ENCODE data around the gene HEXB. TPM values are rescaled to one million over a fixed set of nuclear protein-coding genes. Genes with fewer than 3 reads are reported as not detected.

HEXB gene
- total RNA-seq (2014; rRNA removed; shearing (Covaris generic)): 125 and 150 TPM in 2 replicates

DNA sequence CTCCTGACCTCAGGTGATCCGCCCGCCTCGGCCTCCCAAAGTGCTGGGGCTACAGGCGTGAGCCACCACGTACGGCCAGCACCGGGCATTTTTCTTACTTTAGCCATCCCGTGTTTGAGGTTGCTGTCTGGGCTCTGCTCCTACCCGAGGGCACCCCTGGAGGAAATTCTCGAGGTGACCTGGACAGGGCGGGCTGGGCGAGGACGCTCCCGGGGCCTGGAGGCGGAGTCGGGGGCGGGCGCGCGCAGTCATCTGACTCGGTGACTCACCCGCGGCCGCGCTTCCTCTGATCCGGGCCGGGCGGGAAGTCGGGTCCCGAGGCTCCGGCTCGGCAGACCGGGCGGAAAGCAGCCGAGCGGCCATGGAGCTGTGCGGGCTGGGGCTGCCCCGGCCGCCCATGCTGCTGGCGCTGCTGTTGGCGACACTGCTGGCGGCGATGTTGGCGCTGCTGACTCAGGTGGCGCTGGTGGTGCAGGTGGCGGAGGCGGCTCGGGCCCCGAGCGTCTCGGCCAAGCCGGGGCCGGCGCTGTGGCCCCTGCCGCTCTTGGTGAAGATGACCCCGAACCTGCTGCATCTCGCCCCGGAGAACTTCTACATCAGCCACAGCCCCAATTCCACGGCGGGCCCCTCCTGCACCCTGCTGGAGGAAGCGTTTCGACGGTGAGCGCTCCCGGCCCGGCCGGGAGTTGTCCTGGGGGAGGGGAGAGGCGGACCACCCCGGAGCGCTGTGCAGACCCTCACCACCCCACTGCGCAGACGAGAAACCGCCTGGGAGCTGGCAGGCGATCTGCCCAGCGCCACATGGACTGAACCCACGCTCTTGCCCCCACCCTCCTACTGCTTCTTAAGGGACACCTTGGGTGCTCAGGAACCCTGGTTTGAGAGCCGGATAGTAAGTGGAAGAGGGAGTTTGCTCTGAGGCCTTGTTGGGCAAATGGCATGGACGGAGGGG lies at the start of gene HEXB:
Gene HEXB (plus strand): TSS at position 334 of the 952 bp plus-strand sequence. CDS start 28 bp downstream, at position 362.
- DNase-seq (ENCODE audit: low read depth): peak; percentile 95

GRCh38 chr5:74636149-74636548 lies 48.9 kb upstream of the HEXB start:
- DNase-seq (ENCODE audit: low read depth): no peak

- no peak for DNase-seq (ENCODE audit: low read depth)
Measured at GRCh38 chr5:74636552-74636951, 48.5 kb upstream of the HEXB start.

- no peak for DNase-seq (ENCODE audit: low read depth)
Measured at GRCh38 chr5:74638544-74638969, 46.5 kb upstream of the HEXB start.

GRCh38 chr5:74638970-74639806 lies 45.8 kb upstream of the HEXB start:
- peak; percentile 45 for DNase-seq (ENCODE audit: low read depth)

GRCh38 chr5:74639807-74640449 lies 45.1 kb upstream of the HEXB start:
- peak; percentile 49 for DNase-seq (ENCODE audit: low read depth)

DNA sequence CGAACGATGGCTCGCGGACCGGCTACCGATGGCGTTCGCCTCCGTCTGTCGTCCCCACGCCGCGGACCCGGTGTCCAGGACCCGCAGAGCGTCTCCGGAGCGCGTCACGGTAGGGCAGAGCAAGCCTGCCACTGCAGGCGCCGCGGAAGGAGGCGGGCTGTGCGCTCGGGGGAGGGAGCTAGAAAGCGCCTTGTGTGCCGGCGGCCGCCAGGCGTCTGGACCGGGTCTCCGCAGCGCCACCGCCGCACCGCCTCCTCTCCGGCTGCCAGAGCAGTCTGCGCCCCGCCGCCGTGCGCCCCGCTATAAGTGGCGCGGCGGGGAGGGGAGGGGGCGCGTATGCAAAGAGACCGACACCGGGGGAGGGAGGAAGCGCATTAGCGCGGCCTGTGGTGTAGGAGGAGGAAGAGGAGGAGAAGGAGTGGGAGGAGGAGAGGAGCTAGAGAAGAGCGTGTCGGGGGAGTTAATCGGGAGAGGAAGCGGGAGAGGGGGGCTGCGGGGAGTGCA lies 44.5 kb upstream of the HEXB start, which contains the start of gene ENC1:
Gene ENC1 (minus strand): TSS at position 279 of the 504 bp plus-strand sequence. CDS start 4,243 bp downstream, outside the sequence.
- peak; percentile 96 for DNase-seq (ENCODE audit: low read depth)

- peak; percentile 92 for DNase-seq (ENCODE audit: low read depth)
Measured at GRCh38 chr5:74640954-74641734, 43.9 kb upstream of the HEXB start.

DNA sequence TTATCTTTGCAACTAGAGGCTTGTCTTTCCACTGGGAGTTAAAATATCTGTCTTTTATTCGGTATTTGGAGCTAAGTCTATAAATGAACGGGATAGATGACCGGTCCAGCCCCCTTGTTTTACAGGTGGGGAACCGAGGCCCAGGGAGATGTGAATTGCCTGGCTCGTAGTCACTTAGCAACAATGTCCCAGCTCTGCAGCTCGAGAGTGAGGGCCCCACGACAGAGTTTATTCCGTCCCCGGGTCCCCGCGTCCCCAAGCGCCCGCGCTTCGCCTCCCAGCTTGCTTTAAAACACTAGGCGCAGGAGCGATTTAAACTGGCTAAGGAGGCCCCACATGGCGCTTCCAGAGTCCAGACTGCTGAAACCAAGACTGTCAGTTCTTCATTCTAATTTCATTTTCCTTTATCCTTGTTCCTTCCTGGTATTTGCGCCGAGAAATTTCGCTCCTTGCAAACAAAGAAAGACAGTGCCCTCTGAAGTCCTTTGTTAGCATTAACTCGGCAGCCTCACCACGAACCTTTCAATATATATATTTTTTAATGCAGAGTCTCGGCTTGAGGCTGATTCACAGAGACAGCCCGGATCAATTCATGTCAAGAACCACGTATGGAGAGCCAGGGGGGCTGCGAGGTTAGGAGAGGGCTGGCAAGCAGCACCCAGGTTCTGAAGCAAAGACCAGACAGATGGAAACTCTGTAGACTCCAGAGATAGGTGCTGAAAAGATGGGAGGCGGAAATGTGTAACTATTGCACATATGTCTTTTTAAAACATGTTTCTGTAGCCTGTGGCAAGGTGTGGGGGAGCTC lies 43.1 kb upstream of the HEXB start:
- peak; percentile 85 for DNase-seq (ENCODE audit: low read depth)

- no peak for DNase-seq (ENCODE audit: low read depth)
Measured at GRCh38 chr5:74642543-74642863, 42.5 kb upstream of the HEXB start.

DNA sequence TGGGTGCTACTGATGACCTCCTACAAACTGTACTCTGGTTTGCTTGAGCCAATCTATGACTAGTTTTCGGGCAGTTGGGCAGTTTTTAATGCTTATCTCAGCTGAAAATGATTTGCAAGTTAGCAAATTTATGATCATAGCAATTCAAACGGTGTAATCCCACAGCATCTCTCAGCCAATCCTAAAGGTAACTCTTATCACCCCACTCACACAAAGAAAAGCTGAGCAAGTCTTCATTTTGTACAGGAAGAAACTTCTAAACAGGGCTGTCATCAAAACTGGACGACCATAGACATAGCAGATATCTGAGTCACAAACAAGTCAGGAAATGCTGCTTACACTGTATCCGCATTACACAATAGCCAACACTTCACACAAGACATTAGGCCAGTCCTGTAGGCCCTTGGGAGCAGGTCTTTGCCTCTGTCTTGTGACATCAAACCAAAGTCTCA lies 41.9 kb upstream of the HEXB start:
- DNase-seq (ENCODE audit: low read depth): peak; percentile 88

GRCh38 chr5:74647096-74647495 lies 37.9 kb upstream of the HEXB start:
- no peak for DNase-seq (ENCODE audit: low read depth)

- peak; percentile 63 for DNase-seq (ENCODE audit: low read depth)
Measured at GRCh38 chr5:74648835-74649293, 36.2 kb upstream of the HEXB start.

GRCh38 chr5:74649421-74649973 lies 35.5 kb upstream of the HEXB start:
- DNase-seq (ENCODE audit: low read depth): no peak

GRCh38 chr5:74651710-74652109 lies 33.3 kb upstream of the HEXB start:
- no peak for DNase-seq (ENCODE audit: low read depth)

GRCh38 chr5:74652576-74652975 lies 32.5 kb upstream of the HEXB start:
- no peak for DNase-seq (ENCODE audit: low read depth)

DNA sequence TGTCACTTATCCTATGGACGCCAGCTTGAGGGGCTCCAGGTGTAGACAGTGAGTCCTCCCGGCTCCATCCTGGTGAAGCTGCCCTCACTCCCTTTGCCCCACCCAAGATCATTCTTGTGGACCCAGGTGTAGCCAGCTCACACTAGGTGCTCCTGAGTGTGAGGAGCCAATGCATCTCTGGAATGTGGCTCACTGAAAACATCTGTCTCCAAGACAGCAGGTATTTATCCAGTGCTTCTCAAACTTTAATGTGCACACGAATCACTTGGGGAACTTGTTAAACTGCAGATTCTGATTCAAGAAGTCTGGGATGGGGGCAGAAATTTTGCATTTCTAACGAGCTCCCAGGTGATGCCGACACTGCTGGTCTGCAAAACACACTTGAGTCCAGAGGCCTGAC lies 31.0 kb upstream of the HEXB start:
- DNase-seq (ENCODE audit: low read depth): no peak

GRCh38 chr5:74655206-74655605 lies 29.8 kb upstream of the HEXB start:
- no peak for DNase-seq (ENCODE audit: low read depth)

DNA sequence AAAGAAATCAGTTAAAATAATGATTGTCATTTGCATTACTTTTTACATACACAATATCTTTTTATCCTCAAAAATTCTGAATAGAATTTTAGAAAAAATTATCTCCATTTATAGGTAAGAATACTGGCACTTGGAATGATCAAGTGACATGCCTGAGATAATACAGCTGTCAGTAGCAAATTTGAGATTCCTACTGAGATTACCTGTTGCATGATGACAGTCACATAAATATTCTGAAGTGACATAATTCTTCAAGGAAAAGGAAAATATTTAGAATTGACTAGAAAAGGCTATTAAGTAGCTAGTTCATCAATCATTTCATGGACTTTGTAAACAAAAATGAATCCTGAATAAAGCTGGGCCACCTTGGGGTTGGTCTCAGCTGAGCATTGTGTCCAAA lies 29.3 kb upstream of the HEXB start:
- no peak for DNase-seq (ENCODE audit: low read depth)

DNA sequence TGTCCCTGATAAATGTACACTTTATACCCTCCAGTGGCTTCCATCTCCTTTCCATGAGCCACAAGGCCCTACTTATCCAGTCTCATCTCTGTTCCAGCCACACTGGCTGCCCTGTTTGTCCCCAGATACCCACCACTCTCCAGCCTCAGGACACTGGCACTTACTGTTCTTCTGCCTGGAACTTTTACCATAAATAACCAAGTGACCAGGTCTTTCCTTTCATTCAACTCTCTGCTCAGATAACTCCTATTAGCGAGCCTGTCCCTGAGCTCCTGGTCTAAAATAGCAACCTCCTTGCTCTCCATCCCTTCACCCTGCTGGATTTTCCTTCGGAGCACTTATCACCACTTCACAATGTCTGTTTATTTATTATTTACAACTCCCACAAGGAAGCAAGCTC lies 27.9 kb upstream of the HEXB start:
- DNase-seq (ENCODE audit: low read depth): no peak
